WERI-Rb-1 (cell line): ENCODE data around the gene DISP3.

Experiments
- DNase-seq: peaks from one replicate; pipeline ENCODE4 v3.0.0-alpha.2; 2020
- H3K27ac ChIP-seq: fragments of 250-450 bp; sonication (Bioruptor Pico); 2 replicates; pipeline ENCODE4 v1.5.1; 2020; ENCODE audit warnings: mild to moderate bottlenecking, moderate library complexity
- H3K27me3 ChIP-seq: fragments of 250-450 bp; sonication (Bioruptor Pico); 2 replicates; pipeline ENCODE4 v1.5.1; 2021; ENCODE audit warnings: mild to moderate bottlenecking, low read depth, moderate library complexity; ENCODE audit not compliant: insufficient read depth, severe bottlenecking
- H3K36me3 ChIP-seq: fragments of 250-450 bp; sonication (Bioruptor Pico); 2 replicates; pipeline ENCODE4 v1.5.1; 2020; ENCODE audit warnings: mild to moderate bottlenecking, moderate library complexity
- H3K4me3 ChIP-seq: 2 replicates; pipeline ENCODE4 v1.5.1; 2011; ENCODE audit warnings: low read depth, mild to moderate bottlenecking, control low read depth, low read length
- H3K9me3 ChIP-seq: fragments of 250-450 bp; sonication (Bioruptor Pico); 2 replicates; pipeline ENCODE4 v1.5.1; 2021; ENCODE audit warnings: mild to moderate bottlenecking, moderate library complexity; ENCODE audit not compliant: severe bottlenecking
- TF ChIP-seq, protein P1 (sequence below): IDR thresholded peaks from 2 replicates; pipeline ENCODE4 v1.5.1; 2011; ENCODE audit warnings: low read depth, mild to moderate bottlenecking, control low read depth, inconsistent platforms, low read length

The DISP3 gene

DNA sequence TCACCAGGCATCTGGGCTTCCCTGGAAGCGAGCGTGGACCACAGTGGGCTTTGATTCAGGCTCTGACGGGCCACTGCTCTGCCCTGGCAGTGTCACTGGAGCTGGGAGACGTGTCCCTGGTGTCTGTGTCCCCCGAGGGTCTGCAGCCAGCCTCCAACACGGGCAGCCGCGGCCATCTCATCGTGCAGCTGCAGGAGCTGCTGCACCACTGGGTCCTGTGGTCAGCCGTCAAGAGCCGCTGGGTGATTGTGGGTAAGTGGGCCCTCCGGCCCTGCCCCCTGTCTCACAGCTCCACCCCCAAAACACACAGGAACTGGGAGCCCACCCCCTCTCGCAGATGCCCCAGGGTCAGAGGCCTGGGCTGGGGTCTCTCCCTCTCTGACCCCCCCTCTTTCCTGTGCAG, 40.7 kb downstream of the DISP3 start:
- DNase-seq: peak; percentile 4
- TF ChIP-seq, protein P1, sequence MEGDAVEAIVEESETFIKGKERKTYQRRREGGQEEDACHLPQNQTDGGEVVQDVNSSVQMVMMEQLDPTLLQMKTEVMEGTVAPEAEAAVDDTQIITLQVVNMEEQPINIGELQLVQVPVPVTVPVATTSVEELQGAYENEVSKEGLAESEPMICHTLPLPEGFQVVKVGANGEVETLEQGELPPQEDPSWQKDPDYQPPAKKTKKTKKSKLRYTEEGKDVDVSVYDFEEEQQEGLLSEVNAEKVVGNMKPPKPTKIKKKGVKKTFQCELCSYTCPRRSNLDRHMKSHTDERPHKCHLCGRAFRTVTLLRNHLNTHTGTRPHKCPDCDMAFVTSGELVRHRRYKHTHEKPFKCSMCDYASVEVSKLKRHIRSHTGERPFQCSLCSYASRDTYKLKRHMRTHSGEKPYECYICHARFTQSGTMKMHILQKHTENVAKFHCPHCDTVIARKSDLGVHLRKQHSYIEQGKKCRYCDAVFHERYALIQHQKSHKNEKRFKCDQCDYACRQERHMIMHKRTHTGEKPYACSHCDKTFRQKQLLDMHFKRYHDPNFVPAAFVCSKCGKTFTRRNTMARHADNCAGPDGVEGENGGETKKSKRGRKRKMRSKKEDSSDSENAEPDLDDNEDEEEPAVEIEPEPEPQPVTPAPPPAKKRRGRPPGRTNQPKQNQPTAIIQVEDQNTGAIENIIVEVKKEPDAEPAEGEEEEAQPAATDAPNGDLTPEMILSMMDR: no peak
- Histone ChIP-seq H3K27me3 (no peaks in the 10 kb centered on the region), H3K4me3 (no peak overlapping the region), H3K9me3 (no peaks in the 10 kb centered on the region), H3K36me3 (peaks cover 82% of the 10 kb centered on the region), H3K27ac (no peak overlapping the region)

DNA sequence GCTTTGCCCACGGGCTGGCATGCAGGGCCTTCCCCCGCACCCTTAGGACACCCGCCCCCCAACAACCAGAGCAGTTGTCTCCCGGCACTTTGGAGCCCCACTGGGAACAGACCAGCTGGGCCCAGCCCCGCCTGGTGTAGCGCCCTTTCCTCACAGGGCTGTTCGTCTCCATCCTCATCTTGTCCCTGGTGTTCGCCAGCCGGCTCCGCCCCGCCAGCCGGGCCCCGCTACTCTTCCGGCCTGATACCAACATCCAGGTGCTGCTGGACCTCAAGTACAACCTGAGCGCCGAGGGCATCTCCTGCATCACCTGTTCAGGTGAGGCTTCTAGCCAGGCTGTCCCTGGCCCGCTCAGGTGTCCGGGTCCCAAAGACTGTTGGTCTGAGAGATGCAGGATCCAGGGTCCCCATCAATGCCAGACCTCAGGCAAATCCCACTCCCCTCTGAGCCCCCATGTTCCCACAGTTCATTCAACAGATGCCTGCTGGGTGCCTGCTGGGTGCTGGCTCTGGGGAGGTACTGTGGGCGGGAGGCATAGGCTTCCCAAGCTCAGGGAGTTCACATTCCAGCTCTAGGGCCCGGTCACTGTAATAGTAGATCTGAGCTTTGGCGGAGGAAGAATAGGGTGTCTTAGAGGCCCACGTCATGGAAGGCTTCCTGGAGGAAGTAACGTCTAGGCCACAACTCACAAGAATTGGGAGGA, 41.7 kb downstream of the DISP3 start:
- TF ChIP-seq, protein P1: no peak
- no peak overlapping the region for H3K27ac ChIP-seq
- H3K36me3 ChIP-seq: peaks cover 80% of the 10 kb centered on the region
- no peaks in the 10 kb centered on the region for H3K27me3 ChIP-seq
- no peak overlapping the region for H3K4me3 ChIP-seq
- no peaks in the 10 kb centered on the region for H3K9me3 ChIP-seq
- peak; percentile 3 for DNase-seq

DNA sequence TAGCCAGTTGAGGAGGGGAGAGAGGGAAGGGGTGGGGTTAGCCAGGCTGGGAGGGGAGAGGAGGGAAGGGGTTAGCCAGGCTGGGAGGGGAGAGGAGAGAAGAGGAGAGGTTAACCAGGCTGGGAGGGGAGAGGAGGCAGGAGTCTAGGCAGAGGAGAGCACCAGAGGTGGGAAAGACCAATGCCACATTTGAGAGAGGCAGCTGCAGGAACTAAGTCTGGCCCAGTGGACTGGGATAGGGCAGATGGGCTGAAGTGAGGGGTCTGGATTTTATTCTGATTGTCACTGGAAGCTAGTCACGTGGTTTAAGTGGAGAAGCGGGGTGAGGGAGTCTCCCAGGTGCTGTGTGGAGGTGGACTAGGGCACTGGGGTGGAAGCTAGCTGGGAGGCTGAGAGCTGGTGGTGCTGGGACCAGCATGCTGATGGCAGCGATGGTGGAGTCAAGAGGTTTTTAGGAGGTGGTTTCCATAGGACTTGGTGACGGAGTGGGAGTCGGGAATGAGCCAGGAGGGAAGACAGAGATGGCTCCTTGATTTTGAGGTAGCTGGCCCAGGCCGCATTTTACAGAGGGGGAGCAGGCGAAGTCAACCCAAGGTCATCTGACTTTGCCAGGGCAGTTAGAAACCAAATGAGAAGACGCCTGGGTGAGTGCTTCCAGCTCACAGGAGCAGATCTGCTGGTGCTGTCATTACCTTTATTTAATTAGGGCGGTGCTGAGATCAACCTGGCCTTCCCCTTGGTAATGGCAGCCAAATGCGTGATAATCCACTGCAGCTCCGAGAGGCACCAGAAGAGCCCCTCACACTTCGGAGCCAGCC, 42.8 kb downstream of the DISP3 start:
- Histone ChIP-seq H3K36me3 (peaks cover 80% of the 10 kb centered on the region), H3K27ac (no peak overlapping the region), H3K9me3 (no peaks in the 10 kb centered on the region), H3K4me3 (no peak overlapping the region), H3K27me3 (no peaks in the 10 kb centered on the region)
- DNase-seq: peak; percentile 18
- TF ChIP-seq, protein P1: no peak

DNA sequence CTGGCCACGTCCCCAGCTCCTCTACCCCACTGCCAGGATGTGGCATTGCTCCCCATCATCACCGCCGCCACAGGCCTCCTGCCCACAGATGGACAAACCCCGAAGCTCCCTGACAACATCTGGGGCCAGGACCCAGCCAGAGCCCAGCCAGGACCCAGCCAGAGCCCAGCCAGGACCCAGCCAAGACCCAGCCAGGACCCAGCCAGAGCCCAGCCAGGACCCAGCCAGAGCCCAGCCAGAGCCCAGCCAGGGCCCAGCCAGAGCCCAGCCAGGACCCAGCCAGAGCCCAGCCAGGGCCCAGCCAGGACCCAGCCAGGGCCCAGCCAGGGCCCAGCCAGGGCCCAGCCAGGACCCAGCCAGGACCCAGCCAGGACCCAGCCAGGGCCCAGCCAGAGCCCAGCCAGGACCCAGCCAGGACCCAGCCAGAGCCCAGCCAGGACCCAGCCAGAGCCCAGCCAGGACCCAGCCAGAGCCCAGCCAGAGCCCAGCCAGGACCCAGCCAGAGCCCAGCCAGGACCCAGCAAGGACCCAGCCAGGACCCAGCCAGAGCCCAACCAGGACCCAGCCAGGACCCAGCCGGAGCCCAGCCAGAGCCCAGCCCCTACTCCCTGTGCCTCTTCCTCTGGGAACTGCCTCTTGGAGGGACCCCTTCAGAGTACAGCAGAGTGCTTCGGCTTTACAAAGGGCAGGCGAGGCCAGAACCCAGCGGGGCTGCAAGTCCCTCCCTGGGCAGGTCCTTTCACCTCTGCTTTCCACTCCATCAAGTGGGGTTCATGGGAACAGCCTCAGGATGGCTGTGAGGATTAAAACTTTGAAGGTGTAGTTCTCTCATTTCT, 43.7 kb downstream of the DISP3 start:
- Histone ChIP-seq H3K36me3 (peaks cover 79% of the 10 kb centered on the region), H3K27ac (no peak overlapping the region), H3K9me3 (no peaks in the 10 kb centered on the region), H3K4me3 (no peak overlapping the region), H3K27me3 (no peaks in the 10 kb centered on the region)
- TF ChIP-seq, protein P1: no peak
- DNase-seq: peak; percentile 8

DNA sequence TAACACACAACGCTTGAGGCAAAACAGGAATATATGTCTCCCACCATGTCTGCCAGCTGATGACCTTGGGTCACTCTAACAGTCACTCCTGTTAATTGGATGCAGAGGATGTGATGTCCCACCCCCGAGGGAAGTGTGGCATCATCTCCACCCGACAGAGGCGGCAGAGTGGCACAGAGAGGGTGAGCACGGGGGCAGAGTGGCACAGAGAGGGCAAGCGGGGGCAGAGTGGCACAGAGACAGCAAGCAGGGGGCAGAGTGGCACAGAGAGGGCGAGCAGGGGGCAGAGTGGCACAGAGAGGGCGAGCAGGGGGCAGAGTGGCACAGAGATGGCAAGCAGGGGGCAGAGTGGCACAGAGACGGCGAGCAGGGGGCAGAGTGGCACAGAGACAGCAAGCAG, 44.3 kb downstream of the DISP3 start:
- Histone ChIP-seq H3K9me3 (no peaks in the 10 kb centered on the region), H3K27ac (no peak overlapping the region), H3K4me3 (no peak overlapping the region), H3K27me3 (no peaks in the 10 kb centered on the region), H3K36me3 (peaks cover 77% of the 10 kb centered on the region)
- TF ChIP-seq, protein P1: no peak
- DNase-seq: no peak
